ENCODE results near the gene HDAC7.

HDAC7 gene

DNA sequence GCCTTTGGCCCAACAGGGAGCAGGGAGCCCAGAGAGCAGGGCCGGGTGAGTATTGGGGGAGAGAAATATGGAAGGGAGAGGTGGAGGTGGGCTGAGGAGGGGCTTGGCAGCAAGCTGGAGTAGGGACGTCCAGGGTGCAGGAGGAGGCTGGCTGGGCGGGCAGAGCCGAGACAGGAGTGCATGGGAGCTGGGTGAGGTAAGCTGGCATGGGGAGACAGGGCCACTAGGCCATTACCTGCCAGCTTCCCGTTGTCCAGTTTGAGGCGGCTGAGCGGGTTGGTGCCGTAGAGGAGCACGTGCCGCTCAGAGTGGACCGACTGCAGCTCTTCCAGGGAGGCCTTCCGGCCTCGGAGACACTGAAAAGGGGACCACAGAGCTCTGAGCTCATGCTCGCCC lies 28.4 kb downstream of the HDAC7 start:
- no peak overlapping the region for H3K4me3 ChIP-seq (ENCODE audit: low read depth, low read length)
- DNase-seq (ENCODE audit: low read depth) = no peak
- in situ Hi-C loops (cut with HindIII; ENCODE audit: low sequenced_read_pairs) = no loop called here
- TF ChIP-seq, protein P1, sequence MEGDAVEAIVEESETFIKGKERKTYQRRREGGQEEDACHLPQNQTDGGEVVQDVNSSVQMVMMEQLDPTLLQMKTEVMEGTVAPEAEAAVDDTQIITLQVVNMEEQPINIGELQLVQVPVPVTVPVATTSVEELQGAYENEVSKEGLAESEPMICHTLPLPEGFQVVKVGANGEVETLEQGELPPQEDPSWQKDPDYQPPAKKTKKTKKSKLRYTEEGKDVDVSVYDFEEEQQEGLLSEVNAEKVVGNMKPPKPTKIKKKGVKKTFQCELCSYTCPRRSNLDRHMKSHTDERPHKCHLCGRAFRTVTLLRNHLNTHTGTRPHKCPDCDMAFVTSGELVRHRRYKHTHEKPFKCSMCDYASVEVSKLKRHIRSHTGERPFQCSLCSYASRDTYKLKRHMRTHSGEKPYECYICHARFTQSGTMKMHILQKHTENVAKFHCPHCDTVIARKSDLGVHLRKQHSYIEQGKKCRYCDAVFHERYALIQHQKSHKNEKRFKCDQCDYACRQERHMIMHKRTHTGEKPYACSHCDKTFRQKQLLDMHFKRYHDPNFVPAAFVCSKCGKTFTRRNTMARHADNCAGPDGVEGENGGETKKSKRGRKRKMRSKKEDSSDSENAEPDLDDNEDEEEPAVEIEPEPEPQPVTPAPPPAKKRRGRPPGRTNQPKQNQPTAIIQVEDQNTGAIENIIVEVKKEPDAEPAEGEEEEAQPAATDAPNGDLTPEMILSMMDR (IDR thresholded peaks at IDR 0.05; ENCODE audit: low read depth, low read length, missing control alignments) = no peak

DNA sequence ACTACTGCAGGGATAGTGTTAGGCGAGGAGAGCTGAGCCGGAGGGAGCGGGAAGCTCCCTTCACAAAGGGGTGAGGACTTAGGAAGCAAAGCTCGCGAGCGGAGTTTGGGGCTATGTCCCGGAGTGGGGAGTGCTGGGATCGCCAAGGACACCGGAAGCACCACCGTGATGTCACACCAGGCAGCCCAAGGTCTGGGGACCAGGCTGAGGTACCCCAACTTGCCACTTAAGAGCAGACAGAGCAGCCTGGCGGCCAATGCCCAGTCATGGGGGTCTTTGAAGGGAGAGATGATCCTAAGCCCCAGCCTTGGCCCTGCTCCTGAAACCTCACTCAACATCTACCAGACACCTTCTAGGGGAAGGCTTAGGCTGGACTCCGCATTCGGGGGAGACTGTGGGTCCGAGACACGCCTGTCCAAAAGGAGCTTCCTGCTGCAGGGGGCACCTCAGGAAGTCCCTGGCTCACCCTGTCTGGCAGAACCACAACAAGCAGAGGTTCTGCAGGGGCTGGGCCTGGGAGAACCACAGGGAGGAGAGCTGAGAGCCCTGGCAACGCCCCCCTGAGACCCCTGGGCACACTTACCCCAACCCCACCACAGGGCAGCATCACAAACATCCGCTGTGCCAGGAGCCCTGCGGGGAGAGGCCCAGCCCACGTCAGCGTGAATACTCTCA lies 28.9 kb downstream of the HDAC7 start:
- H3K4me3 ChIP-seq (ENCODE audit: low read depth, low read length) = no peak overlapping the region
- TF ChIP-seq, protein P1 (IDR thresholded peaks at IDR 0.05; ENCODE audit: low read depth, low read length, missing control alignments) = no peak
- in situ Hi-C loops (cut with HindIII; ENCODE audit: low sequenced_read_pairs) = no loop called here
- DNase-seq (ENCODE audit: low read depth) = no peak

DNA sequence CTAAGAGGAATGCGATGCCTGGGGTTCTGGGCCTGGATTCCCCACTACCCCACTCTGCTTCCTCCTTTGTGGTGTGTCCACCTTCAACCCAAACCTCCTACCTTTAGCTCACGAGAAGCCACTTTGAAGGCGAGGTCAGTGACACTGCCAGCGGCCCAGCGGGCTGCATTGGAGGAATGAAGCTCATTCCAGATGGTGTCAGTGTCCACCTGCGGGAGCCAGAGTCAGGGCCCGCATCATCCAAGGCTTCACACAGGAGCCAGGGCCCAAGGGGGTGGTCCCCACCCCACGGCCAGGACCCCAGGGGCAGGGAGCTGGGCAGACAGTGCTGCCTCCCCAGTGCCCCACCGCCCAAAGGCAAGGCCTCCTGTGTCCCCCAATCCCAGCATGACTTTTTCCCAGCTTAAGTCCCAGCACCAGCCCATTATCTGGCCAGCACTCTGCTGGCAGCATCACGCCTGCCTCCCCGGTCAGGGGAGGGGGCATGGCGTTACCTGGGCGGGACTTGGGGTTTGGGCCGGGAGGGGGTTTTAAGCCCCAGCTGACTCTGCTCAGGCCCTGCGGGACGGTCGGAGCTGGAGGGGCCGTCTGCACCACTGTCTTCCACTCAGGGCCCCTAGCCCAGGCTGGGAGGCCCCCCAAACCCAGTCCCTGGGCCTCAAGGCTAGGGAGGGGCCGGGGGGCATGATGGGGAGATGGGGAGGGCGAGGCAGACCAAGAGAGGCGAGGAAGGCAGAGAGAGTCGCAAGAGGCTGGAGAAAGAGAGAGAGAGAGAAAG lies 29.8 kb downstream of the HDAC7 start:
- no peak for DNase-seq (ENCODE audit: low read depth)
- TF ChIP-seq, protein P1 (IDR thresholded peaks at IDR 0.05; ENCODE audit: low read depth, low read length, missing control alignments) = no peak
- in situ Hi-C loops (cut with HindIII; ENCODE audit: low sequenced_read_pairs) = no loop called here
- H3K4me3 ChIP-seq (ENCODE audit: low read depth, low read length) = no peak overlapping the region

DNA sequence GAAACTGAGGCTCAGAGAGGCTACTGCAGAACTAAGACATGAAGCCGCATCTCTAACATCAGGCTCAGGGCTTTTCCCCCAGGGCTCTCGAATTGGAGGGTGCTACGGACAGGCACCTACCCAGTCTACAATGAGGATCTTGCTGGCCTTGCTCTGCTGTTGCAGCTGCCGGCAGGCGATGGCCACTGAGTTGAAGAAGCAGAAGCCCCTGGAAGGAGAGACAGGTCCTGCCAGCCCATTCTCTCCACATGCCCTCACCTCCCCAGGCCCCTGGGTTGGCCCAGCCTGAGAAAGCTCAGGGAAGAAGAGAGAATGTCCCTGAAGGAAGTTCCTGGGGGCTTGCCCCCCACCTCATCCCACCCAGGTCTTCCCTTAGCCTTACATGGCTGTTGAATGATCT lies 30.6 kb downstream of the HDAC7 start:
- no peak for DNase-seq (ENCODE audit: low read depth)
- TF ChIP-seq, protein P1 (IDR thresholded peaks at IDR 0.05; ENCODE audit: low read depth, low read length, missing control alignments) = no peak
- in situ Hi-C loops (cut with HindIII; ENCODE audit: low sequenced_read_pairs) = no loop called here
- H3K4me3 ChIP-seq (ENCODE audit: low read depth, low read length) = no peak overlapping the region

DNA sequence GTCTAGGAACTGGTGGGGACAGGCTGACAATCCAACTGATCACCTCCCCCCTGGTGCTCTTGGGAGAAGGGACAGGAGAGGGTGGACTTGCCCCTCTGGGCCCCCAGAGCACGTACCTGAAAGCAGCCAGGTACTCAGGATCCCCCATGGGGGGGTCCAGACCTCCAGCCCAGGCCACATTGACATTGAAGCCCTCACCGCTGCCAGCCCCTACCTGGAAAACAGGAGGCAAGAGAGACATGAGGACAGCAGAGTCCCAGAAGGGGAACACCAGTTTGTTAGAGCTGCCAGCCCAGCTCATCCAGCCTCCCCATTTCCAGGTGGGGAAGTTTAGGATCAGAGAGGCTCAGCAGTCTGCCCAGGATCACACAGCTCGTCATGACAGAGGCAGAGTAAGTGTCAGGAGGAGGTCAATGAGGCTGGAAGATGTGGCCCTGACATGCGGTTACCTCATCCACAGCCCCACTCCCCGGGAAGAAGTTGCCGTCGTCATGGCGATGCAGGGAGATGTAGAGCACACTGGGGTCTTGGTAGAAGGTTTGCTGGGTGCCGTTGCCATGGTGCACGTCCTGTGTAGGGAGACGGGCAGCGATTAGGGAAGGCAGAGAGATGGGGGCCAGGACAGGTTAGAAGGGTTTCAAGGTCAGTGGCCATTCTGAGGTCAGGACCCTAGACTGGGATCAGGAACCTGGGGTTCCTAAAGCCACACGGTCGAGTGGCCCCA lies 31.9 kb downstream of the HDAC7 start:
- DNase-seq (ENCODE audit: low read depth) = no peak
- in situ Hi-C loops (cut with HindIII; ENCODE audit: low sequenced_read_pairs) = no loop called here
- H3K4me3 ChIP-seq (ENCODE audit: low read depth, low read length) = no peak overlapping the region
- TF ChIP-seq, protein P1 (IDR thresholded peaks at IDR 0.05; ENCODE audit: low read depth, low read length, missing control alignments) = no peak

DNA sequence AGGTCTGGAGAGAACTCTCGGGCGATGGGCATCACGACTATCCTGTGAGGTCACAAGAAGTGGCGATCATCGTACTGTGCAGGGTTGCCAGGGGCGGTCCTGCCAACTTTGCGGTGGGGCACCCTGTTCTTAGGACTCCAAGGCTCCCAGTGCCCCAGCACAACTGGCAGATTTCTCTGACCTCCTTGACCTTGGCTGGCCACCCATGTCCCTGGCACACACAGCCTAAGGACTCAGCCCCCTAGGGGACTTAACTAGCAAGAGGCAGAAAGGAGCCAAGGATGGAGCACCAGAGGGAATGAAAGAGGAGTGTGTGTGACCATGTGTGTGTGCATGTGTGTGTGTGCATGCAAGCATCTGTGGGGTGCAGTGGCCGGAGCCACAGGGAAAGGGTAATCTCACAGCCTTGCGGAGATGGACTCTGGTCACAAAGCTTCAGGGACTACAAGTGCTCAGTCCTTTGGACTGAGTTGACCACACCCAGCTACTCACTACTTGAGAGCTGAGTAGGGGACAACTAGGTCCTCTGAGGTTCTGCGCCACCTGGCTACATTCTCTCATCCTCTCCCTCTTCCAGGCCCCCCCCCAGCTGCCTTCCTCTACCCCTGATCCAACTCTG lies 32.9 kb downstream of the HDAC7 start:
- H3K4me3 ChIP-seq (ENCODE audit: low read depth, low read length) = no peak overlapping the region
- in situ Hi-C loops (cut with HindIII; ENCODE audit: low sequenced_read_pairs) = no loop called here
- DNase-seq (ENCODE audit: low read depth) = no peak
- TF ChIP-seq, protein P1 (IDR thresholded peaks at IDR 0.05; ENCODE audit: low read depth, low read length, missing control alignments) = no peak
